Measurements from ENCODE around the gene CRYL1.

The CRYL1 gene

DNA sequence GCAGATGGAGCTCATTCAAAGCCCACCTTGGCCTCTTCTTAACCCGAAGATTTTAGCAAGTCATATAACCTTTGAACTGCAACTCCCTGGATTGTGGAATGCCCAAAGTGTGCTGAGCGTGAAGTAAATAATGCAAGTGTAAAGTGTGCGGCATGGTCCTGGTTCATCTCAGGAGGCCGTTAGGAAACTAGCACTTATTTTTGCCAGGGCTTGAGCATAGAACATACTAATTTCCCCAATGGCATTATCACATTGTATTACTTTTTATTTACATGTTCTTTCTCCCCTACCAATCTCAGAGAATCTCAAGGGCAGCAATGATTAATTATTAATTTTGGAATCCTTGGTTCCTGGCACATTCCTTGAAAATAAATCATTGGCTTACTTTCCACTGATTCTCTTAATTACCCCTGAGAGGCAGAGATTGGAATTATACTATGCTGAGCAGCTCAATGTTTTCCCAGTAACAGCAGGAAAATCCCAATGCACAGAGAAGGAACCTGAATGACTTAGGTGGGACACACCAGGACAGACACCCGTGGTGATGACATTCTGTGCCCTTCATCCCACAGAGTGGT lies 164.7 kb downstream of the CRYL1 start:
- H3K27ac ChIP-seq, result no peak overlapping the region
- TF ChIP-seq ZFX (IDR thresholded peaks at IDR 0.05) (no peak), CTCF (conservative IDR thresholded peaks at IDR 0.05) (no peak)

DNA sequence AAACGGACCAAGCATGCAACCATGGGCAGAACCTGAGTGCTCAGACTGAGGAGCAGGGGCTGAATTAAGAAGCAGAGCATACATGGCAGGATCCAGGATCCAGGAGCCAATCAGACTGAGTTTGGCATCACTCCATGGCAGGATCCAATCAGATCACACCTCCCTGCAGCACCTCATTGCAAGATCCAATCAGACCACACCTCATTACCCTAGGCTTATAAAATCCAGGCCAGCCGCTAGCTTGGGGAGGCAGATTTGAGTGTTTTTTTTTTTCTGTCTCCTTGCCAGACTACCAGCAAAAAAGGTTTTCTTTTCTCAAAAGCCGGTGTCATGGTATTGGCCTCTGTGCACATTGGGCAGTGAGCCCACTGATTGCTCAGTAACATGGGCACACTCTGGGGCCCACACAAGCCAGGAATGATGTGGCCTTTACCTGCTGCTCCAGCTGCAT lies 165.6 kb downstream of the CRYL1 start:
- H3K27ac ChIP-seq, result no peak overlapping the region
- no peak for TF ChIP-seq CTCF (conservative IDR thresholded peaks at IDR 0.05)
- no peak for TF ChIP-seq ZFX (IDR thresholded peaks at IDR 0.05)

- TF ChIP-seq CTCF (conservative IDR thresholded peaks at IDR 0.05) (no peak), ZFX (IDR thresholded peaks at IDR 0.05) (no peak)
- H3K27ac ChIP-seq, result no peak overlapping the region
These were observed 166.3 kb downstream of the CRYL1 start for GRCh38 chr13:20359335-20359734.

- no peak overlapping the region for H3K27ac ChIP-seq
- TF ChIP-seq ZFX (IDR thresholded peaks at IDR 0.05) (no peak), CTCF (conservative IDR thresholded peaks at IDR 0.05) (no peak)
These were observed 167.6 kb downstream of the CRYL1 start for GRCh38 chr13:20358022-20358421.

DNA sequence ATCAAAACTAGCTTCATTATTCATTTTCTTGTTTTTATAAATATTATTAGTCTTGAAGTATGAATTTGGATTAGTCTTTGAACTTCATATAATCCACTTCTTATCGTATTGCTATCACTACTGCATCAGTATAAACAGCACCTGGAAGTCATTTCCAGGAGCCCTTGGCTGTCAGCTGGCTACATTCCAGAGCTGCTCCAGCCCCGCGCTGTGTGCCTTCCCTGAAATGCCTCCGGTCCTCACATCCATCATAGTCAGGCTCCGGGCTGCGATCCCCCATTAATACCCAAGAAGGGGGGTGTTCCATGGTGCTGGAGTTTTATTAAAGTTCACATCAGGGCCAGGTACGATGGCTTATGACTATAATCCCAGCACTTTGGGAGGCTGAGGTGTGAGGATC lies 169.2 kb downstream of the CRYL1 start:
- H3K27ac ChIP-seq, result no peak overlapping the region
- no peak for TF ChIP-seq ZFX (IDR thresholded peaks at IDR 0.05)
- TF ChIP-seq CTCF (conservative IDR thresholded peaks at IDR 0.05), result no peak

- TF ChIP-seq CTCF (conservative IDR thresholded peaks at IDR 0.05) (no peak), ZFX (IDR thresholded peaks at IDR 0.05) (no peak)
These were observed 170.9 kb downstream of the CRYL1 start for GRCh38 chr13:20354722-20355121.

DNA sequence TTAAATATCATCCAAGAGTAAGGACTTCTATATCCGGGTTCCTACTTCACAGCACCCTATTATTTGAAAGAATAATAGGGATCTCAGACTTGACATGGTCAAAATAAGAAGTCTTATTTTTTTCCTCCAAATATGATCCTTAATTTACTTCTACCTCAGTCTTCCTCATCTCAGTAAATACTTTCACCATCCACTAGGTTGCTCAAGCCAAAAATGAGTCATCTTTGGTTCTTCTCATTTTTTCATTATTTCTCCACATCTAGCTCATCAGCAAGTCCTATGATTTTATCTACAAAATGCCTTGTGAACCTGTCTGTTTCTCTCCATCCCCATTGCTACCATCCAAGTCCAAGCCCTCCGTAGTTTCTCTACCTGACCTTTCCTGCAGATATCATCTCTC lies 171.7 kb downstream of the CRYL1 start:
- TF ChIP-seq ZFX (IDR thresholded peaks at IDR 0.05) (no peak), CTCF (conservative IDR thresholded peaks at IDR 0.05) (no peak)
- no peak overlapping the region for H3K27ac ChIP-seq

More at GRCh38 chr13:20354722-20355121, 170.9 kb downstream of the CRYL1 start:
- no peak overlapping the region for H3K27ac ChIP-seq

All from C4-2B (cell line).